Epithelial cell of esophagus (primary cell): ENCODE measurements around the gene ATF7IP2.
"Not testable (repeated sequence)": the region's sequence is repeated elsewhere in the genome, so short reads cannot be mapped to it uniquely, and the experiment has no call there.

Experiments used
- DNase-seq: peaks from one replicate; pipeline ENCODE4 v3.0.0; 2010; ENCODE audit warnings: low read depth
- H3K4me3 ChIP-seq: 2 replicates; pipeline ENCODE4 v1.5.1; 2011; ENCODE audit warnings: mild to moderate bottlenecking, low read length, control low read depth
- TF ChIP-seq, protein P1 (sequence below): IDR thresholded peaks from 2 replicates; pipeline ENCODE4 v1.5.1; 2011; ENCODE audit warnings: low read depth, mild to moderate bottlenecking, low read length, control low read depth, inconsistent platforms; ENCODE audit not compliant: insufficient read depth; ENCODE audit errors: missing control alignments

Gene ATF7IP2

DNA sequence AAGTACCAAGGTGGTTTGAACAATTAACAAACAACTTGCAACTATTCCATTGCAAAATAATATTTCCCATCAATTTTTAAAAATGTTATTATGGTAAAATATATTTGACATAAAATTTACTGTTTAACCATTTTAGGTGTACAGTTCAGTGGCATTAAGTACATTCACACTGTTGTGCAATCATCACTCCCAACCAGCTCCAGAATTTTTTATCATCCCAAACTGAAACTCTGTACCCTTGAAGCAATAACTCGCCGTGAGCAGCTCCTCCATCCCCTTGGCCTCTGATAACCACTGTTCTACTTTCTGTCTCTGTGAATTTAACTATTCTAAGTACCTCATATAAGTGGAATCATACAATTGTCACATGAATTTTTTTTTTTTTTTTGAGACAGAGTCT lies 33.6 kb upstream of the ATF7IP2 start:
- DNase-seq: no peak
- H3K4me3 ChIP-seq: no peak overlapping the region
- TF ChIP-seq, protein P1, sequence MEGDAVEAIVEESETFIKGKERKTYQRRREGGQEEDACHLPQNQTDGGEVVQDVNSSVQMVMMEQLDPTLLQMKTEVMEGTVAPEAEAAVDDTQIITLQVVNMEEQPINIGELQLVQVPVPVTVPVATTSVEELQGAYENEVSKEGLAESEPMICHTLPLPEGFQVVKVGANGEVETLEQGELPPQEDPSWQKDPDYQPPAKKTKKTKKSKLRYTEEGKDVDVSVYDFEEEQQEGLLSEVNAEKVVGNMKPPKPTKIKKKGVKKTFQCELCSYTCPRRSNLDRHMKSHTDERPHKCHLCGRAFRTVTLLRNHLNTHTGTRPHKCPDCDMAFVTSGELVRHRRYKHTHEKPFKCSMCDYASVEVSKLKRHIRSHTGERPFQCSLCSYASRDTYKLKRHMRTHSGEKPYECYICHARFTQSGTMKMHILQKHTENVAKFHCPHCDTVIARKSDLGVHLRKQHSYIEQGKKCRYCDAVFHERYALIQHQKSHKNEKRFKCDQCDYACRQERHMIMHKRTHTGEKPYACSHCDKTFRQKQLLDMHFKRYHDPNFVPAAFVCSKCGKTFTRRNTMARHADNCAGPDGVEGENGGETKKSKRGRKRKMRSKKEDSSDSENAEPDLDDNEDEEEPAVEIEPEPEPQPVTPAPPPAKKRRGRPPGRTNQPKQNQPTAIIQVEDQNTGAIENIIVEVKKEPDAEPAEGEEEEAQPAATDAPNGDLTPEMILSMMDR: no peak

DNA sequence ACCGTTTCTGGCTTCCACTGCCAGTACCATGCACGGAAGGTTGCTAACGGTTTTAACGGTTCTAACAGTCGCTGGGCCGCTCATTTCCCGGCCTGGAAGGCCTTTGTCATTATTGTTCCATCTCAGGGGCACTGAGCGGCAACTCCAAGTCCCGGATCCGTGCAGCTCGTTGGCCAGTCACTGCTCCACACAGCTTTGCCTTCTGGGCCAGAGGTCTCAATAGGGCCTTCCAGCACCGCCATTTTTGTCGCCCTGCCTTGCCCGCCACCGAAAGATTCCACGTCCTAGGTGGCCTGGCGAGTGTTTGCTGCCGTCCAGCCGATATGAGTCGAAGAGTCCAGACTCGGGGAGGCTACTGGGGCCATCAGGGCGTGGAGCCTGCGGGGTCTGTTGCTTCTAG lies 30.3 kb upstream of the ATF7IP2 start:
- H3K4me3 ChIP-seq: no peak overlapping the region
- no peak for DNase-seq
- TF ChIP-seq, protein P1: no peak

DNA sequence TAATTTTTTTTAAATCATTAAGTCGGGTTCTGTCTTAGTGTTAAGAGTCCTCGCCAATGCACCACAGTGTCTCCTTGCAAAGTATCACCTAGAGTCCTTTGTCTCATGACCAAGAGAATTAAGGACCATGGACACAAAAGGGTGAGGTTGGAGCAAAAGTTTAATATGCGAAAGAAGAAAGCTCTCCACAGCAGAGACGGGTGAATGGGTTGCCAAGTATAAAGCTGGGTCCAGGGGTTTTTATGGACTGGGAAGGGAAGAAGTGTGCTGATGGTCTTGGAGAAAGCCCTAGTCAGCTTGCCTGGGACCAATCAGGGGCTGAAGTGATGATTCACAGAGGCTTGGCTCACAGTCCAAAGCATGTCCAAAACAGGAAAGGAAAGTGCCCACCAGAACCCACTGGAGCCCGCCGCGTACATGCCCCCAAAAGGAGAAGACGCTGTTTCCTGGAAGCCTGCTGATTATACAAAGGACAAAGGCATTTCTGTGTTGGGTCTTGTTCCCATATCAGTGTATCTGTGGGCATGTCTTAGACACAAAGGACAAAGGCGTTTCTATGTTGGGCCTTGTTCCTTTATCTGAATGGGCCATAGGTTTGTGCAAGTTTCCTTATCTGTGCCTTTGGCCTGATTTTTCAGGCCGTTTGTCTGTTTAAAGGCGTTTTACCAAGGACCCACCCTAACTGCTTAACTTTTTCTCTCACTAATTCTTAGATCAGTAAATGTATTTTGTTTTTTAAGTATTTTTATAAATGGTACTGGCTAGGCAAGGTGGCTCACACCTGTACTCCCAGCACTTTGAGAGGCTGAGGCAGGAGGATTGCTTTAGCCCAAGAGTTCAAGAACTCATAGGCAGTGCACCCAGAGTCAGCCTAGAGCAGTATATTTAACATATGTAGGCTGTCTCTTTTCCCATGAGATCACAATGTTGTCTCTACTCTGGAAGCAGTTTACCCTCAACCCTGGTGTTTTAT lies 28.7 kb upstream of the ATF7IP2 start:
- DNase-seq: no peak
- TF ChIP-seq, protein P1: no peak
- H3K4me3 ChIP-seq: no peak overlapping the region

DNA sequence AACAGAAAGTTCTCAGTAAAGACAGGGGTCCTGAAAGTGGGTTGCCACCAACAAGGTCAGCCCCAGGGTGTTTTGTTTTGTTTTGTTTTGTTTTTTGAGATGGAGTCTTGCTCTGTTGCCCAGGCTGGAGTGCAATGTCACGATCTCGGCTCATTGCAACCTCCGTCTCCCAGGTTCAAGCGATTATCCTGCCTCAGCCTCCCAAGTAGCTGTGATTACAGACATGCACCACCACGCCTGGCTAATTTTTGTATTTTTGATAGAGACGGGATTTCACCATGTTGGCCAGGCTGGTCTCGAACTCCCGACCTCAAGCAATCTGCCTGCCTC lies 24.1 kb upstream of the ATF7IP2 start:
- DNase-seq, H3K4me3 ChIP-seq: not testable (repeated sequence)

DNA sequence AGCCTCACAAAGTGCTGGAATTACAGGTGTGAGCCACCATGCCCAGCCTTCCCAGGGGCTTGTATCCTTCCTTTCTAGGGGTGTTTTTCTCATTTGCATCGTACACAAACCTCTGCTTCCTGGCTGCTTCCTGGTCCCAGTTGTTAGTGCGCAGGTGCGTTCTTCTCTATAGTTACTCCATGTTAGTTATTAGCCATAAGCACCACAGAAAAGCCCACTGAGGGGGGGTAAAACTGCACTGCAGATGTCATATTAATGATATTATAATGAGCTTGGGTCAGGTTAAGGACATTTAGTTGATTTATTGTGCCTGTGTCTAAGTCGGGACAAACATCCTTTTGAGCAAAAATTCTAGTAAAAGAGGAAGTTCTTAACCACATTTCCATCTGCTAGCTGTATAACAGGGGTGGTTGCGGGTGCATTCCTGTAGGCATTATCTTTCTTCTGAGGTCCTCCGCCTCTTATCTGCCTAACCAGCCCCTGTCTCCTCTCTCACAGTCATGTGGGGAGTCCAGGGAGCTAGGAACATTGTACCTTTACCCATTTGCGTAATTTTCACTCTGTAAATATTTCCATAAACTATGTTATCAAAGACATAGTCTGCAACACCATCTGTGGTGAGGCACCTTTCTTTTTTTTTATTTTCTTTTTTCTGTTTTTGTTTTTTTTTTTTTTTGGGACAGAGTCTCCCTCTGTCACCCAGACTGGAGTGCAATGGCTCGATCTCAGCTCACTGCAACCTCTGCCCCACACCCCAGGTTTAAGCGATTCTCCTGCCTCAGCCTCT lies 23.6 kb upstream of the ATF7IP2 start:
- no peak for DNase-seq
- TF ChIP-seq, protein P1: no peak

DNA sequence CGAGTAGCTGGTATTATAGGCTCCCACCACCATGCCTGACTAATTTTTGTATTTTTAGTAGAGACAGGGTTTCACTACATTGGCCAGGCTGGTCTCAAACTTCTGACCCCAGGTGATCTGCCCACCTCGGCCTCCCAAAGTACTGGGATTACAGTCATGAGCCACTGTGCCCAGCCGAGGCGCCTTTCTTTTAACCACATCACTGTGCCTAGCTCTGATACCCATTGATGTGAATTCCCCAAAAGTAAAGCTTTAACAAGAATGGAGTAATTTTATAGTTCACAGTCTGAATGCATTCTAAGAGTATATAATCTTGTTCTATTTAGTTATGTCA lies 23.0 kb upstream of the ATF7IP2 start:
- DNase-seq, H3K4me3 ChIP-seq: not testable (repeated sequence)

More for the DNA sequence above, 23.6 kb upstream of the ATF7IP2 start:
- H3K4me3 ChIP-seq: no peak overlapping the region

DNA sequence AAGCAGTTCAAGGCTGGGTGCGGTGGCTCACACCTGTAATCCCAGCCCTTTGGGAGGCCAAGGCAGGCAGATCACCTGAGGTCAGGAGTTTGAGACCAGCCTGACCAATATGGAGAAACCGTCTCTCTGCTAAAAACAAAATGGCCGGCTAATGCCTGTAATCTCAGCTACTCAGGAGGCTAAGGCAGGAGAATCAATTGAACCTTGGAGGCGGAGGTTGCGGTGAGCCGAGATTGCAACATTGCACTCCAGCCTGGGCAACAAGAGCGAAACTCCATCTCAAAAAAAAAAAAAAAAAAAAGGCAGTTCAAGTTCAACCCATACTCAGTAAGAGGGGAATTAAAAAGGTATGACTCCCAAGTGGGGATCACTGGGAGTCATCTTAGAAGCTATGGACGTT lies 19.2 kb upstream of the ATF7IP2 start:
- H3K4me3 ChIP-seq, DNase-seq: not testable (repeated sequence)

DNA sequence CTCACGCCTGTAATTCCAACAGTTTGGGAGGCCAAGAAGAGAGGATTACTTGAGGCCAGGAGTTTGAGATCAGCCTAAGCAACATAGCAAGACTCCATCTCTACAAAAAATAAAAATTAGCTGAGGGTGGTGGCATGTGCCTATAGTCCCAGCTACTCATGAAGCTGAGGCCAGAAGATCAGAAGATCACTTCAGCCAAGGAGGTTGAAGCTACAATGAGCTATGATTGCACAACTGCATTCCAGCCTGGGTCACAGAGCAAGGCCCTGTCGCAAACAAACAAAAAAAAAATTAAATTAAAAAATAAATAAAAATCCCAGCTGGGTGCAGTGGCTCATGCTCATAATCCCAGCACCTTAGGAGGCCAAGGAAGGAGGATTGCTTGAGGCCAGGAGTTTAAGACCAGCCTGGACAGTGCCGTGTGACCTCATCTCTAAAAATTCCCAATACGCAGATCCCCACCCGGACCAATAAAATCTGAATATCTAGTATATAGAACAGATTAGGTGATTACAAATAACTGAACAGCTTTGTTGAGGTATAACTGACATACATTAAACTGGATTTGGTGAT lies 18.2 kb upstream of the ATF7IP2 start:
- no peak overlapping the region for H3K4me3 ChIP-seq
- DNase-seq: no peak
- TF ChIP-seq, protein P1: no peak
